Chondrocyte (in vitro differentiated cells): ENCODE measurements around the gene HECA. TPM values are rescaled to one million over a fixed set of nuclear protein-coding genes. Genes with fewer than 3 reads are reported as not detected.

ENCODE experiments used
- DNase-seq: peaks from one replicate; pipeline ENCODE4 v3.0.0; 2021; ENCODE audit warnings: mixed read lengths, low spot score
- H3K27ac Mint-ChIP-seq: one replicate; pipeline ENCODE4 v1.8.0; 2021; ENCODE audit warnings: mild to moderate bottlenecking, moderate library complexity, mixed read lengths; ENCODE audit not compliant: unreplicated experiment
- H3K27me3 Mint-ChIP-seq: 2 replicates; pipeline ENCODE4 v1.8.0; 2021; ENCODE audit warnings: low read depth, mixed read lengths
- H3K36me3 Mint-ChIP-seq: 2 replicates; pipeline ENCODE4 v1.8.0; 2021; ENCODE audit warnings: low read depth, mixed read lengths
- H3K4me1 Mint-ChIP-seq: 2 replicates; pipeline ENCODE4 v1.8.0; 2021; ENCODE audit warnings: low read depth, mild to moderate bottlenecking, mixed read lengths
- H3K4me3 Mint-ChIP-seq: one replicate; pipeline ENCODE4 v1.8.0; 2021; ENCODE audit warnings: mild to moderate bottlenecking, moderate library complexity, mixed read lengths; ENCODE audit not compliant: unreplicated experiment
- H3K9me3 Mint-ChIP-seq: 2 replicates; pipeline ENCODE4 v1.8.0; 2021; ENCODE audit warnings: low read depth, mixed read lengths
- CTCF ChIP-seq: fragments of 200-600 bp; sonication (generic); IDR thresholded peaks from 2 replicates; pipeline ENCODE4 v1.5.0; 2021; ENCODE audit warnings: antibody characterized with exemption, mild to moderate bottlenecking, moderate library complexity
- total RNA-seq: library from RNA; stranded (reverse); gene quantifications from 3 replicates; pipeline ENCODE4 v1.2.1, GENCODE V29; 2021

Gene HECA
- total RNA-seq, 1 donor from 2014 or later: 23.8 TPM

DNA sequence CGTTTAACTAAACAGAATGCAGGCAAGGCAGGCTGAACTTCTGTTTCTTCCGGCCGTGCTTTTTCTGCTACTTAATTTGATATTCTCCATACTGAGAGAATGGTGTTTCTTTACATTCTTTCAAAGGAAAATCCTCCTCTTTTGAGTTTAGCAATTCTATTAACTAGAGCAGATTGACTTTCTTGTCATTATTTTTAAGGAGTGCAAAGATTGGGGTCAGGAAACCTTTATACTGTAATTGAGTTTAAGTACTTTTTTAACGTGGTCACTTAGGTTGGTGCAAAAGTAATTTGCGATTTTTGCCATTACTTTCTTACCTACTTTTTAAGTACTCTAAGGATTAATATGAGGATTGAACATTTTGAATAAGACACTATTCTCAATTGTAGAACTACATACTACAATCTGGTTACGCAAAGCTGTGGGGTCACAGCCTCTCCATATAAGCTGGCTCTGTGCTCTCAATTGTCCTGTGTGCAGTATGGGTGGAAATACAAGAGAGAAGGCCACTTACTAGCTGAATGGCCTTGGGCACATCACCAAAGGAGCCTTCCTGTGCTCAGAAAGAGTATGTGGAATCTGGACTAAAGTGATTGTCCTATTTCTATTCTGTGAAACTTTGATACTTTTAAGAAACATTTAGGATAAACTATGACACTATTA lies 16.7 kb downstream of the HECA start:
- Mint-ChIP-seq H3K27me3 (no peaks in the 10 kb centered on the region), H3K36me3 (no peaks in the 10 kb centered on the region), H3K9me3 (no peaks in the 10 kb centered on the region), H3K4me1 (peaks cover 75% of the 10 kb centered on the region), H3K27ac (peak overlapping the region; percentile 61), H3K4me3 (peak overlapping the region; percentile 36)
- DNase-seq: no peak
- TF ChIP-seq CTCF: no peak

- no peak for DNase-seq
- Mint-ChIP-seq H3K4me3 (no peak overlapping the region), H3K27ac (peak overlapping the region; percentile 57), H3K27me3 (no peaks in the 10 kb centered on the region), H3K4me1 (peaks cover 74% of the 10 kb centered on the region), H3K36me3 (no peaks in the 10 kb centered on the region), H3K9me3 (no peaks in the 10 kb centered on the region)
- no peak for TF ChIP-seq CTCF
Observed at GRCh38 chr6:139152088-139152891, 17.4 kb downstream of the HECA start.

DNA sequence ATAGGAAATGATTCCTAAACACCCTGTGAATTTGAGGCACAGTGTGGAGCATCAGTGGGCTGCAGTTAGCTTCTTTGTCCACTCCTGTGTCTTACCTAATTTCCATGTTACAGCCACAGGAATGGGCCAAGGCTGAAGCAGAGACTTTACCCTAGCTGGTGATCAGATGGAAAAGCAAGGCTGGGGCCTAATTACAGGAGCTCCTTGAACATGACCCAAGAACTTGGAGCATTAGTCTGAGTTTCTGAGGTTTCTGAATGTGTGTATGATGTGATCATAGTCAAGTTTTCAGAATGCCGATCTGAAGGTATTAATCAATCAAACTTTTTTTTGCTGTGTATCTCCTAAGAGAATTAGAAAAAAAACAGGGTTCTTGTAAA lies 18.0 kb downstream of the HECA start:
- Mint-ChIP-seq H3K27ac (peak overlapping the region; percentile 27), H3K4me1 (peaks cover 70% of the 10 kb centered on the region), H3K9me3 (no peaks in the 10 kb centered on the region), H3K27me3 (no peaks in the 10 kb centered on the region), H3K4me3 (no peak overlapping the region), H3K36me3 (no peaks in the 10 kb centered on the region)
- TF ChIP-seq CTCF: no peak
- DNase-seq: no peak

- Mint-ChIP-seq H3K4me1 (peaks cover 62% of the 10 kb centered on the region), H3K36me3 (no peaks in the 10 kb centered on the region), H3K4me3 (no peak overlapping the region), H3K27ac (peak overlapping the region; percentile 45), H3K27me3 (no peaks in the 10 kb centered on the region), H3K9me3 (no peaks in the 10 kb centered on the region)
- TF ChIP-seq CTCF: no peak
- no peak for DNase-seq
Observed at GRCh38 chr6:139153855-139154254, 19.0 kb downstream of the HECA start.

DNA sequence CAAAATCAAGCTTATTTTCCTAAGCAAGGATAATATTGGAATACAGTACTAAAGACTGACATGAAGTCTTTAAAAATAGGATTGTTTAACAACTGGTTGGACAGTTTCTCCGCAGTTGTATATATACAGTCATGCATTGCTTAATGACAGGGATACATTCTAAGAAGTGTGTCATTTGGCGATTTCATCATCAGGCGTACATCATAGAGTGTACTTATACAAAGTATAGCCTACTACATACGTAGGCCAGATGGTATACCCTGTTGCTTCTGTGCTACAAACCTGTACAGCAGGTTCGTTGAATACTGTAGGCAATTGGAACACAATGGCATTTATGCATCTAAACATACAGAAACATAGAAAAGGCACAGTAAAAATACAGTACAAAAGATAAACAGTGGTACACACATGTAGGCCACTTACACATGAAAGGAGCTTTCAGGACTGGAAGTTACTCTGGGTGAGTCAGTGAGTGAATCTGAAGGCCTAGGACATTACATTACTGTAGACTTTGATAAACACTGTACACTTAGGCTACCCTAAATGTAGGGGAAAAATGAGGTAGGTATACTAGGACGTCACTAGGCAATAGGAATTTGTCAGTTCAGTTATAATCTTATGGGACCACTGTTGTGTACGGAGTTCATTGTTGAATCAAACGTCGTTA lies 20.1 kb downstream of the HECA start:
- TF ChIP-seq CTCF: no peak
- Mint-ChIP-seq H3K27ac (no peak overlapping the region), H3K4me3 (no peak overlapping the region), H3K4me1 (peaks cover 50% of the 10 kb centered on the region), H3K36me3 (no peaks in the 10 kb centered on the region), H3K27me3 (no peaks in the 10 kb centered on the region), H3K9me3 (no peaks in the 10 kb centered on the region)
- no peak for DNase-seq
